GM23248 (cell line): Measurements from ENCODE around the gene FRMD5.

Source experiments
- EZH2 ChIP-seq: fragments of 200-600 bp; sonication (generic); IDR thresholded peaks from 2 replicates; pipeline ENCODE4 v1.6.1; 2018; ENCODE audit warnings: antibody characterized with exemption, mild to moderate bottlenecking; ENCODE audit not compliant: insufficient read depth, poor library complexity, severe bottlenecking
- EZH2phosphoT487 ChIP-seq: fragments of 200-600 bp; sonication (generic); IDR thresholded peaks from 2 replicates; pipeline ENCODE4 v1.6.1; 2018; ENCODE audit warnings: antibody characterized with exemption, moderate library complexity, mild to moderate bottlenecking, low read depth; ENCODE audit not compliant: insufficient read depth

DNA sequence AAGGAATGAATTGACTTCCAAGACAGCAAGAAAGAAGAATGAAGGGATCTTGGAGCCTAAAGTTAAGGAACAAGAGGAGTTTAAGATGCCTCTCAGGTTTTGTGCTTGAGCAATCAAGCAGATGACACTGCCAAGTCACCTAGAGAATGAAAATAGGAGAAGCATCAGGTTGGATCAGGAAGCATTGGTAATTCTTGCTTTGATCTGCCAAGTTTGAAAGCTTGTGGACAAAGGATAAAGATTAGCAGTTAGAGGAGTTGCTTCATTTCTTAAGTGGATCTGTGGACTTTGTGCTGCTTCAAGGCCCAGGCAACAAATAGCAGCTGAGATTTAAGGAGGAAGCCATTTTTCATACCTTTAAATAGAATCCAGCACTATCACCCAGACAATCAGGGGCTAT is 35.6 kb downstream of the FRMD5 start:
- no peak for TF ChIP-seq EZH2
- TF ChIP-seq EZH2phosphoT487 = no peak
